ENCODE results near the gene EEF1A2. TPM values are rescaled to one million over a fixed set of nuclear protein-coding genes. Genes with fewer than 3 reads are reported as not detected.

EEF1A2 gene
- total RNA-seq, 1 experiment from 2014 or later, result 32.0 TPM

DNA sequence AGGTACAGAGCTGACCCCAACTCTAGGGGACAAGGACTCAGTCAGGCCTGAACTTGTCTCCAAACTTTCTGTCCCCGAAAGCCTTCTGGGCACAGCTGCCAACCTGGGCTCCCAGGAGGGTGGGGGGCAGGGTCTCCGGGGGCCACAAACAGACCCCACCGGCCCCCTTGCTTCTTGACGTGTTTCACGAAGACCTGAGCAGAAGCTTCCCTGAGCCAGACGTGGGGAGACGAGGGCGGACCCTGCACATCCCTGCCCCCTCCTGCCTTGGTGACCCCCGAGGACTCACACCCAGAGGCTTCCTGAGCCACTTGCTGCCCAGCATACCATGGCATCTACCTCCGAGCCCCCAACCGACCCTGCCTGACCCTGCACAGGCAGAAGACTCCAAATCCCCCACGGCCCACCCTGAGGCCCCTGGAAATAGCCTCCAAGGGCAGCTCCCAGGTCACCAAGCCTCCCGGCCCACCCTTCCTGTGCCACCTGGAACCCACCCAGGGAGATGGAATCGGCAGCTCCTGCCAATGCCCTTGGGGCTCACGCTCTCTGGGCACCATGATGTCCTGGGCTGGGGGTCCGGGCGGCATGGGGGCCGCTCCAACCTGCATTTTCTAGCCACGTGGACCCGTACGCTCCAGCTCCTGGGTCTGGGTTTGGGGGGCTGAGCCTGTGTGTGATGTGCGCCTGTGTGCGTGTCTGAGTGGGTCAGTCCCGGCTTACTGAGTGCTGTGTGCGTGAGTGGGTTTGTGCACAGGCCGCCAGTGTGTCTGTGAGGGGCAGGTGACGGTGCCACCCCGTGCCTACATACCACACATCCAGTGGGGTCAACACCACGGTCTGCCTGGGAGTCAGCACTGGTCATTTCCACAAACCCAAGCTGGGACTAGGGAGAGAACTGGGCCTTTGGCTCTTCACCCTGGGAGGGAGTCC, 40.8 kb upstream of the EEF1A2 start:
- Histone ChIP-seq H3K27me3 (replicated peaks; ENCODE audit: control insufficient read depth, insufficient read depth, low read length) (no peaks in the 10 kb centered on the region), H3K4me1 (peaks cover 28% of the 10 kb centered on the region), H3K36me3 (ENCODE audit: control insufficient read depth, insufficient read depth, low read length) (no peaks in the 10 kb centered on the region), H3K9me3 (no peaks in the 10 kb centered on the region), H3K4me3 (ENCODE audit: low read depth, low read length) (no peak overlapping the region)
- Mint-ChIP-seq H3K9me3 (ENCODE audit: unreplicated experiment) (no peaks in the 10 kb centered on the region), H3K4me3 (ENCODE audit: unreplicated experiment) (no peak overlapping the region), H3K4me1 (ENCODE audit: low read depth, unreplicated experiment) (peaks cover 12% of the 10 kb centered on the region), H3K27me3 (ENCODE audit: insufficient read depth, unreplicated experiment) (no peaks in the 10 kb centered on the region), H3K36me3 (ENCODE audit: insufficient read depth, unreplicated experiment) (peaks cover 5% of the 10 kb centered on the region), H3K27ac (ENCODE audit: unreplicated experiment) (no peak overlapping the region)
- intact Hi-C loops (cut with micrococcal nuclease; ENCODE audit: unreplicated experiment), result loop anchor here (2.0 to 5.0 kb wide), 6 partner anchors 33 to 581 kb away; partner anchors contain the start of genes HELZ2 and UCKL1
- no peak for DNase-seq
- POLR2A ChIA-PET, result interaction anchor here (0.5 to 1.1 kb wide), 3 partner anchors 35 to 539 kb away, joined by 3 to 6 read pairs (median 5); partner anchors contain the start of genes HELZ2, PRPF6 and RGS19
- BruUV-seq (replicated peaks), result no TSS peak
- TF ChIP-seq, protein P1, sequence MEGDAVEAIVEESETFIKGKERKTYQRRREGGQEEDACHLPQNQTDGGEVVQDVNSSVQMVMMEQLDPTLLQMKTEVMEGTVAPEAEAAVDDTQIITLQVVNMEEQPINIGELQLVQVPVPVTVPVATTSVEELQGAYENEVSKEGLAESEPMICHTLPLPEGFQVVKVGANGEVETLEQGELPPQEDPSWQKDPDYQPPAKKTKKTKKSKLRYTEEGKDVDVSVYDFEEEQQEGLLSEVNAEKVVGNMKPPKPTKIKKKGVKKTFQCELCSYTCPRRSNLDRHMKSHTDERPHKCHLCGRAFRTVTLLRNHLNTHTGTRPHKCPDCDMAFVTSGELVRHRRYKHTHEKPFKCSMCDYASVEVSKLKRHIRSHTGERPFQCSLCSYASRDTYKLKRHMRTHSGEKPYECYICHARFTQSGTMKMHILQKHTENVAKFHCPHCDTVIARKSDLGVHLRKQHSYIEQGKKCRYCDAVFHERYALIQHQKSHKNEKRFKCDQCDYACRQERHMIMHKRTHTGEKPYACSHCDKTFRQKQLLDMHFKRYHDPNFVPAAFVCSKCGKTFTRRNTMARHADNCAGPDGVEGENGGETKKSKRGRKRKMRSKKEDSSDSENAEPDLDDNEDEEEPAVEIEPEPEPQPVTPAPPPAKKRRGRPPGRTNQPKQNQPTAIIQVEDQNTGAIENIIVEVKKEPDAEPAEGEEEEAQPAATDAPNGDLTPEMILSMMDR (IDR thresholded peaks at IDR 0.05; ENCODE audit: insufficient read depth in 1 of 2, low read depth in 1 of 2, low read length in 1 of 2, severe bottlenecking in 1 of 2, unreplicated experiment in 1 of 2), result no peak
- CTCF ChIA-PET, result interaction anchor here (0.6 to 2.6 kb wide), 10 partner anchors 10 to 1180 kb away, joined by 3 to 20 read pairs (median 6); partner anchors contain the start of genes ARFRP1, PPDPF, TNFRSF6B and ZGPAT

DNA sequence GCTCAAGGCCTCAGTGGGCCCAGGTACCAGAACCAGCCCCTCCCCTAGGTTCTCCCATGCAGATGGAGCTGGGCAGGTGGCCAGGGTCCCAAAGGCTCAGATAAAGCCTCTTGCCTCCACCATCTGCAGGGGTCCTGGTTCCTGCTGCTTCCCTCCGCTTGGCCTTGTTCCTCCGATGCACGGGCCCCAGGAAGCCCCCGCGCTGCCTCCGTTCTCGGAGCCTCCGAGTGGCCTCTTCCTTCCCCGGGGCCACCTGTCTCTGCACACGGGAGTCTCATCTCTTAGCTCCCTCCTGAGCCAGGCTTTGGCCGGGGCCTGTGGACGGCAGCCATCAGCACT, 40.2 kb upstream of the EEF1A2 start:
- H3K27me3 Mint-ChIP-seq (ENCODE audit: insufficient read depth, unreplicated experiment), result no peaks in the 10 kb centered on the region
- POLR2A ChIA-PET, result interaction anchor here (1.1 to 1.5 kb wide), 2 partner anchors 35 to 441 kb away, joined by 3 to 7 read pairs; partner anchors contain the start of genes HELZ2 and PRPF6
- peaks cover 7% of the 10 kb centered on the region for H3K4me1 Mint-ChIP-seq (ENCODE audit: low read depth, unreplicated experiment)
- H3K4me1 ChIP-seq, result peaks cover 28% of the 10 kb centered on the region
- H3K27ac Mint-ChIP-seq (ENCODE audit: unreplicated experiment), result no peak overlapping the region
- H3K4me3 Mint-ChIP-seq (ENCODE audit: unreplicated experiment), result no peak overlapping the region
- intact Hi-C loops (cut with micrococcal nuclease; ENCODE audit: unreplicated experiment), result loop anchor here (2.0 to 5.0 kb wide), 6 partner anchors 33 to 582 kb away; partner anchors contain the start of genes HELZ2 and UCKL1
- TF ChIP-seq, protein P1 (IDR thresholded peaks at IDR 0.05; ENCODE audit: insufficient read depth in 1 of 2, low read depth in 1 of 2, low read length in 1 of 2, severe bottlenecking in 1 of 2, unreplicated experiment in 1 of 2), result no peak
- H3K9me3 ChIP-seq, result no peaks in the 10 kb centered on the region
- H3K36me3 ChIP-seq (ENCODE audit: control insufficient read depth, insufficient read depth, low read length), result no peaks in the 10 kb centered on the region
- no TSS peak for BruUV-seq (replicated peaks)
- no peaks in the 10 kb centered on the region for H3K27me3 ChIP-seq (replicated peaks; ENCODE audit: control insufficient read depth, insufficient read depth, low read length)
- no peak for DNase-seq
- H3K9me3 Mint-ChIP-seq (ENCODE audit: unreplicated experiment), result no peaks in the 10 kb centered on the region
- CTCF ChIA-PET, result interaction anchor here (0.6 to 2.6 kb wide), 17 partner anchors 10 to 1180 kb away, joined by 3 to 62 read pairs (median 6); partner anchors contain the start of genes ARFRP1, HELZ2, PPDPF and RTEL1
- H3K4me3 ChIP-seq (ENCODE audit: low read depth, low read length), result no peak overlapping the region
- peaks cover 5% of the 10 kb centered on the region for H3K36me3 Mint-ChIP-seq (ENCODE audit: insufficient read depth, unreplicated experiment)

Data from Caco-2 (cell line).